Loucy (cell line): ENCODE measurements around the gene UBE2C.

Experiments
- CTCF ChIP-seq: fragments of 200-600 bp; sonication (generic); conservative IDR thresholded peaks from 2 replicates; pipeline ENCODE4 v1.5.1; 2014; ENCODE audit warnings: mild to moderate bottlenecking, antibody characterized with exemption, low read length
- EZH2phosphoT487 ChIP-seq: fragments of 200-600 bp; IDR thresholded peaks from 2 replicates; pipeline ENCODE4 v1.6.1; 2018; ENCODE audit warnings: antibody characterized with exemption, mild to moderate bottlenecking, moderate library complexity, borderline replicate concordance

GRCh38 chr20:45835329-45835765 is 22.9 kb downstream of the UBE2C start:
- no peak for TF ChIP-seq CTCF
- no peak for TF ChIP-seq EZH2phosphoT487
